GM23338 (cell line): ENCODE results near the gene KCNQ5.

Experiments used
- CREB1 ChIP-seq: fragments of 250-450 bp; sonication (Bioruptor Pico); IDR thresholded peaks from 2 replicates; pipeline ENCODE4 v1.5.0; 2020; ENCODE audit warnings: low read depth, mild to moderate bottlenecking, moderate library complexity
- EZH2 ChIP-seq: fragments of 200-600 bp; sonication (generic); IDR thresholded peaks from one replicate; pipeline ENCODE4 v1.8.0; 2017; ENCODE audit warnings: antibody characterized with exemption, mild to moderate bottlenecking, low read depth; ENCODE audit not compliant: unreplicated experiment
- EZH2phosphoT487 ChIP-seq: fragments of 200-600 bp; sonication (generic); IDR thresholded peaks from one replicate; pipeline ENCODE4 v1.8.1; 2018; ENCODE audit warnings: antibody characterized with exemption; ENCODE audit not compliant: unreplicated experiment
- POLR2AphosphoS5 ChIP-seq: IDR thresholded peaks from 2 replicates; pipeline ENCODE4 v1.6.1; 2016; ENCODE audit warnings: antibody characterized with exemption, low read depth
- TF ChIP-seq, protein P1 (sequence below), 2 experiments: fragments of 200-600 bp in 1 of 2; sonication (generic) in 1 of 2; conservative IDR thresholded peaks; 2 replicates each; pipeline versions ENCODE4 v1.5.1 to v1.6.1; 2016 to 2017; ENCODE audit warnings: antibody characterized with exemption in 2 of 2, low read depth in 2 of 2, mild to moderate bottlenecking in 2 of 2, moderate library complexity in 1 of 2
- TF ChIP-seq, protein P2 (sequence below): IDR thresholded peaks from one replicate; pipeline ENCODE4 v1.6.1; 2018; ENCODE audit warnings: antibody characterized with exemption; ENCODE audit not compliant: unreplicated experiment

DNA sequence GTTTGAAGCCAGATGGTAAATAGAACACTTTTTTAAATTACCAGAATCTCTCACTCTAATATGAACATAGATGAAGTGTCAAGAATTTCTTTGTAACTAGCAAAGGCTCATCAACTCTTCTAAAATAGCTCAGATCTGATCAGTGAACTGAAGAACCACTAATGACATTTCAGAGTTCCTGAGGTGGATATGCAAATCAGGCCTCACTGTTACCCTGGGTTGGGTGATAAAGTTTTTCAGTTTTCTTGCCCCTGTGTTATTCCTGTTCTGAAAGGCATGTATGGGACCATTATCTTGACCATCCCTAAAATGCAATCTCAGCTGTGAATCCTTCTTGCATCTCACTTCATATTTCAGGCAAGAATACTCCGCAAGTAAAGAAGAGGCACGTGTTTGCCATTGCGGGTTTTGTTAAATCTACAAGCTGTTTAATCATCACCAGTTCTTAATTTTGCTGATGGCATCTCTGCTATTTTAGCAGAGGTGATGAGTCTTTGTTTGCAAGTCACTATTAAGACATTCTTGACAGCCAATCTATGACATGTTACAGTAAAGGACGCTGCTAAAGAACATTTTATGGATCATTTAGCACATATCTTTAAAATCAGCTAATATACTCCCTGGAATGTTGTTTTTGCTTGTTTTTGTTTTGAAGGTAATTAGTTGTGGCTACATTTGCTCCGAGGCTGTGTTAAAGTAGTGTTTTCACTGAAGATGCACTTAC is 555.5 kb downstream of the KCNQ5 start:
- TF ChIP-seq, protein P1, sequence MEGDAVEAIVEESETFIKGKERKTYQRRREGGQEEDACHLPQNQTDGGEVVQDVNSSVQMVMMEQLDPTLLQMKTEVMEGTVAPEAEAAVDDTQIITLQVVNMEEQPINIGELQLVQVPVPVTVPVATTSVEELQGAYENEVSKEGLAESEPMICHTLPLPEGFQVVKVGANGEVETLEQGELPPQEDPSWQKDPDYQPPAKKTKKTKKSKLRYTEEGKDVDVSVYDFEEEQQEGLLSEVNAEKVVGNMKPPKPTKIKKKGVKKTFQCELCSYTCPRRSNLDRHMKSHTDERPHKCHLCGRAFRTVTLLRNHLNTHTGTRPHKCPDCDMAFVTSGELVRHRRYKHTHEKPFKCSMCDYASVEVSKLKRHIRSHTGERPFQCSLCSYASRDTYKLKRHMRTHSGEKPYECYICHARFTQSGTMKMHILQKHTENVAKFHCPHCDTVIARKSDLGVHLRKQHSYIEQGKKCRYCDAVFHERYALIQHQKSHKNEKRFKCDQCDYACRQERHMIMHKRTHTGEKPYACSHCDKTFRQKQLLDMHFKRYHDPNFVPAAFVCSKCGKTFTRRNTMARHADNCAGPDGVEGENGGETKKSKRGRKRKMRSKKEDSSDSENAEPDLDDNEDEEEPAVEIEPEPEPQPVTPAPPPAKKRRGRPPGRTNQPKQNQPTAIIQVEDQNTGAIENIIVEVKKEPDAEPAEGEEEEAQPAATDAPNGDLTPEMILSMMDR (conservative IDR thresholded peaks at IDR 0.05; ENCODE audit: low read depth in 2 of 2), result no peak
- TF ChIP-seq EZH2, result no peak
- TF ChIP-seq POLR2AphosphoS5, result no peak
- TF ChIP-seq, protein P2, sequence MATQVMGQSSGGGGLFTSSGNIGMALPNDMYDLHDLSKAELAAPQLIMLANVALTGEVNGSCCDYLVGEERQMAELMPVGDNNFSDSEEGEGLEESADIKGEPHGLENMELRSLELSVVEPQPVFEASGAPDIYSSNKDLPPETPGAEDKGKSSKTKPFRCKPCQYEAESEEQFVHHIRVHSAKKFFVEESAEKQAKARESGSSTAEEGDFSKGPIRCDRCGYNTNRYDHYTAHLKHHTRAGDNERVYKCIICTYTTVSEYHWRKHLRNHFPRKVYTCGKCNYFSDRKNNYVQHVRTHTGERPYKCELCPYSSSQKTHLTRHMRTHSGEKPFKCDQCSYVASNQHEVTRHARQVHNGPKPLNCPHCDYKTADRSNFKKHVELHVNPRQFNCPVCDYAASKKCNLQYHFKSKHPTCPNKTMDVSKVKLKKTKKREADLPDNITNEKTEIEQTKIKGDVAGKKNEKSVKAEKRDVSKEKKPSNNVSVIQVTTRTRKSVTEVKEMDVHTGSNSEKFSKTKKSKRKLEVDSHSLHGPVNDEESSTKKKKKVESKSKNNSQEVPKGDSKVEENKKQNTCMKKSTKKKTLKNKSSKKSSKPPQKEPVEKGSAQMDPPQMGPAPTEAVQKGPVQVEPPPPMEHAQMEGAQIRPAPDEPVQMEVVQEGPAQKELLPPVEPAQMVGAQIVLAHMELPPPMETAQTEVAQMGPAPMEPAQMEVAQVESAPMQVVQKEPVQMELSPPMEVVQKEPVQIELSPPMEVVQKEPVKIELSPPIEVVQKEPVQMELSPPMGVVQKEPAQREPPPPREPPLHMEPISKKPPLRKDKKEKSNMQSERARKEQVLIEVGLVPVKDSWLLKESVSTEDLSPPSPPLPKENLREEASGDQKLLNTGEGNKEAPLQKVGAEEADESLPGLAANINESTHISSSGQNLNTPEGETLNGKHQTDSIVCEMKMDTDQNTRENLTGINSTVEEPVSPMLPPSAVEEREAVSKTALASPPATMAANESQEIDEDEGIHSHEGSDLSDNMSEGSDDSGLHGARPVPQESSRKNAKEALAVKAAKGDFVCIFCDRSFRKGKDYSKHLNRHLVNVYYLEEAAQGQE, result no peak
- no peak for TF ChIP-seq EZH2phosphoT487
- no peak for TF ChIP-seq CREB1 (CRISPR knock-in tag)
